Measurements from ENCODE around the gene KLF13.

DNA sequence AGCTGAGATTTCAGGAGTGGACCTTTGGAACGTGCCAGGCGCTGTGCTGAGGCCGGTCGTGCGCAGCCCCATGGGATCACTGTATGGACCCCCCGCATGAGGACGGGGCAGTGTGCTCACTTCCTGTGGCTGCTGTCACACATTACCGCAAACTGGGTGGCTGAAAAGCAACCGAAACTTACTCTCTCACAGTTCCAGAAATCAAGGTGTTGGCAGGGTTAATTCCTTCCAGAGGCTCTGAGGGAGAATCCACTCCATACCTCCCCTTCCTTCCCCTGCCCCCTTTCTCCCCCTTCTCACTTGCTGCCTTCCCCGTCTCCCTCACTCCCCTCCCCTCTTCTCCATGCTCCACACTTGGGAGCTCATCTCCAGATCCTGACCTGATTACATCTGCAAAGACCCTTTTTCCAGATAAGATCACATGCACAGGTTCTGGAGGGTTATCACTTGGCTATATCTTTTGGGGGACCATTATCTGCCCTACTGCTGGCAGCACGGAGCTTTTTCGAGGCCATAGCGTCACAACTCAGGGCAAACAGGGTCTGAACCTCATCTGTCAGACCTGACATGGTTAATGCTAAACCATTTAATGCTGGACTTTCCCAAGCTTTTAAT is 41.2 kb downstream of the KLF13 start:
- TF ChIP-seq EZH2phosphoT487 (IDR thresholded peaks at IDR 0.05; ENCODE audit: low read length) (no peak), EZH2 (optimal IDR thresholded peaks at IDR 0.05; ENCODE audit: low read depth, low read length) (no peak)
- TF ChIP-seq, protein P1, sequence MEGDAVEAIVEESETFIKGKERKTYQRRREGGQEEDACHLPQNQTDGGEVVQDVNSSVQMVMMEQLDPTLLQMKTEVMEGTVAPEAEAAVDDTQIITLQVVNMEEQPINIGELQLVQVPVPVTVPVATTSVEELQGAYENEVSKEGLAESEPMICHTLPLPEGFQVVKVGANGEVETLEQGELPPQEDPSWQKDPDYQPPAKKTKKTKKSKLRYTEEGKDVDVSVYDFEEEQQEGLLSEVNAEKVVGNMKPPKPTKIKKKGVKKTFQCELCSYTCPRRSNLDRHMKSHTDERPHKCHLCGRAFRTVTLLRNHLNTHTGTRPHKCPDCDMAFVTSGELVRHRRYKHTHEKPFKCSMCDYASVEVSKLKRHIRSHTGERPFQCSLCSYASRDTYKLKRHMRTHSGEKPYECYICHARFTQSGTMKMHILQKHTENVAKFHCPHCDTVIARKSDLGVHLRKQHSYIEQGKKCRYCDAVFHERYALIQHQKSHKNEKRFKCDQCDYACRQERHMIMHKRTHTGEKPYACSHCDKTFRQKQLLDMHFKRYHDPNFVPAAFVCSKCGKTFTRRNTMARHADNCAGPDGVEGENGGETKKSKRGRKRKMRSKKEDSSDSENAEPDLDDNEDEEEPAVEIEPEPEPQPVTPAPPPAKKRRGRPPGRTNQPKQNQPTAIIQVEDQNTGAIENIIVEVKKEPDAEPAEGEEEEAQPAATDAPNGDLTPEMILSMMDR (IDR thresholded peaks at IDR 0.05; ENCODE audit: low read length): no peak
